Measurements from ENCODE around the gene NPAS3.

GRCh38 chr14:33834466-33835260 lies 896.0 kb downstream of the NPAS3 start:
- TF ChIP-seq CTCF (conservative IDR thresholded peaks at IDR 0.05; ENCODE audit: low read depth, low read length), result no peak
- TF ChIP-seq EZH2phosphoT487 (IDR thresholded peaks at IDR 0.05; ENCODE audit: borderline replicate concordance, low read length), result no peak

All from PC-3 (cell line).